Fibroblast of skin of left quadriceps (primary cell): ENCODE data around the gene OR10J4.
"Not testable (repeated sequence)": the region's sequence is repeated elsewhere in the genome, so short reads cannot be mapped to it uniquely, and the experiment has no call there.

Experiments
- DNase-seq, 2 experiments: peaks; one replicate each; pipeline ENCODE4 v3.0.0-alpha.2; 2013; ENCODE audit warnings: low read depth in 2 of 2

OR10J4 gene

GRCh38 chr1:159431904-159432303 lies at the start of gene OR10J4:
OR10J4 (plus strand) TSS chr1:159432204.
- no peak for DNase-seq

GRCh38 chr1:159406821-159407220 lies 25.2 kb upstream of the OR10J4 start:
- no peak for DNase-seq

GRCh38 chr1:159408862-159409400 lies 23.1 kb upstream of the OR10J4 start:
- no peak for DNase-seq

GRCh38 chr1:159421821-159422220 lies 10.2 kb upstream of the OR10J4 start:
- no peak for DNase-seq

GRCh38 chr1:159428536-159428935 lies 3.5 kb upstream of the OR10J4 start:
- no peak for DNase-seq

- peak; percentile 12 to 20 for DNase-seq
These were observed 2.7 kb upstream of the OR10J4 start for GRCh38 chr1:159429074-159429861.

- DNase-seq, result no peak
These were observed 1.0 kb upstream of the OR10J4 start for GRCh38 chr1:159430985-159431384.

- DNase-seq, result no peak
These were observed 4.5 kb downstream of the OR10J4 start for GRCh38 chr1:159436469-159436868.

- no peak for DNase-seq
These were observed 7.4 kb downstream of the OR10J4 start, which contains the start of gene OR10J1 for GRCh38 chr1:159439422-159439821. OR10J1 (plus strand) TSS chr1:159439722; CDS start chr1:159439792, 70 bp downstream.

- DNase-seq, result no peak
These were observed 9.4 kb downstream of the OR10J4 start for GRCh38 chr1:159441360-159441759.

GRCh38 chr1:159442428-159442827 lies 10.4 kb downstream of the OR10J4 start:
- DNase-seq, result no peak

GRCh38 chr1:159443066-159443750 lies 11.2 kb downstream of the OR10J4 start:
- DNase-seq, result no peak

GRCh38 chr1:159444511-159444910 lies 12.5 kb downstream of the OR10J4 start:
- no peak for DNase-seq

- no peak for DNase-seq
These were observed 16.2 kb downstream of the OR10J4 start for GRCh38 chr1:159448181-159448580.

GRCh38 chr1:159449605-159450004 lies 17.6 kb downstream of the OR10J4 start:
- DNase-seq, result not testable (repeated sequence)

- DNase-seq, result no peak
These were observed 27.5 kb downstream of the OR10J4 start for GRCh38 chr1:159459551-159459950.

GRCh38 chr1:159465191-159465603 lies 33.2 kb downstream of the OR10J4 start:
- no peak for DNase-seq

GRCh38 chr1:159468321-159468720 lies 36.3 kb downstream of the OR10J4 start:
- DNase-seq, result no peak

- DNase-seq, result no peak
These were observed 38.0 kb downstream of the OR10J4 start for GRCh38 chr1:159469921-159470533.

- no peak for DNase-seq
These were observed 41.3 kb downstream of the OR10J4 start for GRCh38 chr1:159473335-159473734.

GRCh38 chr1:159474926-159475325 lies 42.9 kb downstream of the OR10J4 start:
- DNase-seq, result no peak
